ENCODE results near the gene HILPDA. TPM values are rescaled to one million over a fixed set of nuclear protein-coding genes. Genes with fewer than 3 reads are reported as not detected.
A peak's percentile ranks its signal among the peaks of the same experiment; 100 is the strongest.

The HILPDA gene
- total and polyA plus RNA-seq, 9 of the 15 experiments (the other 6 are each of a cell fraction or from before 2014, with no cell fraction given), result 8.3 to 71.8 (median 23.5) TPM

GRCh38 chr7:128455543-128456254, at the start of gene HILPDA (continued):
- TF ChIP-seq SFPQ (IDR thresholded peaks at IDR 0.05; ENCODE audit: low read depth, low read length) (no peak), MAFF (IDR thresholded peaks at IDR 0.05; ENCODE audit: low read length) (no peak), ZFP36 (IDR thresholded peaks at IDR 0.05; ENCODE audit: low read depth, low read length, partially characterized antibody) (peak; percentile 26), NR2C2 (CRISPR knock-in tag; IDR thresholded peaks at IDR 0.05) (peak; percentile 50; the same call in 1 of the 2 replicates), NR2C2 (tag; IDR thresholded peaks at IDR 0.05) (peak; percentile 42; the same call in 1 of the 2 replicates), GTF3C2 (IDR thresholded peaks at IDR 0.05; ENCODE audit: borderline replicate concordance, extremely low read depth, insufficient read length) (no peak), ZNF76 (CRISPR knock-in tag; IDR thresholded peaks at IDR 0.05; ENCODE audit: borderline replicate concordance) (no peak), SIN3A (IDR thresholded peaks at IDR 0.05; ENCODE audit: borderline replicate concordance in 2 of 2, control insufficient read depth in 1 of 2, low read depth in 2 of 2, low read length in 2 of 2) (peak; percentile 70 to 80; a peak in 3 of 4 replicates), NCOA1 (IDR thresholded peaks at IDR 0.05; ENCODE audit: low read depth) (no peak), FOSL1 (tag; conservative IDR thresholded peaks at IDR 0.05) (peak; percentile 91), BRD4 (IDR thresholded peaks at IDR 0.05) (no peak), SREBF1 (IDR thresholded peaks at IDR 0.05; ENCODE audit: borderline replicate concordance, low read depth, low read length) (no peak), ERF (CRISPR knock-in tag; IDR thresholded peaks at IDR 0.05) (no peak)
- TF ChIP-seq, protein P1, sequence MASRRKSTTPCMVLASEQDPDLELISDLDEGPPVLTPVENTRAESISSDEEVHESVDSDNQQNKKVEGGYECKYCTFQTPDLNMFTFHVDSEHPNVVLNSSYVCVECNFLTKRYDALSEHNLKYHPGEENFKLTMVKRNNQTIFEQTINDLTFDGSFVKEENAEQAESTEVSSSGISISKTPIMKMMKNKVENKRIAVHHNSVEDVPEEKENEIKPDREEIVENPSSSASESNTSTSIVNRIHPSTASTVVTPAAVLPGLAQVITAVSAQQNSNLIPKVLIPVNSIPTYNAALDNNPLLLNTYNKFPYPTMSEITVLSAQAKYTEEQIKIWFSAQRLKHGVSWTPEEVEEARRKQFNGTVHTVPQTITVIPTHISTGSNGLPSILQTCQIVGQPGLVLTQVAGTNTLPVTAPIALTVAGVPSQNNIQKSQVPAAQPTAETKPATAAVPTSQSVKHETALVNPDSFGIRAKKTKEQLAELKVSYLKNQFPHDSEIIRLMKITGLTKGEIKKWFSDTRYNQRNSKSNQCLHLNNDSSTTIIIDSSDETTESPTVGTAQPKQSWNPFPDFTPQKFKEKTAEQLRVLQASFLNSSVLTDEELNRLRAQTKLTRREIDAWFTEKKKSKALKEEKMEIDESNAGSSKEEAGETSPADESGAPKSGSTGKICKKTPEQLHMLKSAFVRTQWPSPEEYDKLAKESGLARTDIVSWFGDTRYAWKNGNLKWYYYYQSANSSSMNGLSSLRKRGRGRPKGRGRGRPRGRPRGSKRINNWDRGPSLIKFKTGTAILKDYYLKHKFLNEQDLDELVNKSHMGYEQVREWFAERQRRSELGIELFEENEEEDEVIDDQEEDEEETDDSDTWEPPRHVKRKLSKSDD (conservative IDR thresholded peaks at IDR 0.05; ENCODE audit: low read length), result no peak
- TF ChIP-seq, protein P2, sequence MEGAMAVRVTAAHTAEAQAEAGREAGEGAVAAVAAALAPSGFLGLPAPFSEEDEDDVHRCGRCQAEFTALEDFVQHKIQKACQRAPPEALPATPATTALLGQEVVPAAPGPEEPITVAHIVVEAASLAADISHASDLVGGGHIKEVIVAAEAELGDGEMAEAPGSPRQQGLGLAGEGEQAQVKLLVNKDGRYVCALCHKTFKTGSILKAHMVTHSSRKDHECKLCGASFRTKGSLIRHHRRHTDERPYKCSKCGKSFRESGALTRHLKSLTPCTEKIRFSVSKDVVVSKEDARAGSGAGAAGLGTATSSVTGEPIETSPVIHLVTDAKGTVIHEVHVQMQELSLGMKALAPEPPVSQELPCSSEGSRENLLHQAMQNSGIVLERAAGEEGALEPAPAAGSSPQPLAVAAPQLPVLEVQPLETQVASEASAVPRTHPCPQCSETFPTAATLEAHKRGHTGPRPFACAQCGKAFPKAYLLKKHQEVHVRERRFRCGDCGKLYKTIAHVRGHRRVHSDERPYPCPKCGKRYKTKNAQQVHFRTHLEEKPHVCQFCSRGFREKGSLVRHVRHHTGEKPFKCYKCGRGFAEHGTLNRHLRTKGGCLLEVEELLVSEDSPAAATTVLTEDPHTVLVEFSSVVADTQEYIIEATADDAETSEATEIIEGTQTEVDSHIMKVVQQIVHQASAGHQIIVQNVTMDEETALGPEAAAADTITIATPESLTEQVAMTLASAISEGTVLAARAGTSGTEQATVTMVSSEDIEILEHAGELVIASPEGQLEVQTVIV (CRISPR knock-in tag; IDR thresholded peaks at IDR 0.05; ENCODE audit: borderline replicate concordance), result no peak

All from K562 (cell line).